ENCODE results near the gene IFIT1B. TPM values are rescaled to one million over a fixed set of nuclear protein-coding genes. Genes with fewer than 3 reads are reported as not detected.
A peak's percentile ranks its signal among the peaks of the same experiment; 100 is the strongest.

The IFIT1B gene
- total RNA-seq, 1 experiment from 2014 or later: not detected

GRCh38 chr10:89338713-89339112 lies 39.1 kb upstream of the IFIT1B start:
- Histone ChIP-seq H3K4me1 (peaks cover 4% of the 10 kb centered on the region), H3K36me3 (ENCODE audit: control insufficient read depth, insufficient read depth, low read length) (no peaks in the 10 kb centered on the region), H3K27me3 (replicated peaks; ENCODE audit: control insufficient read depth, insufficient read depth, low read length) (no peaks in the 10 kb centered on the region), H3K9me3 (no peaks in the 10 kb centered on the region), H3K4me3 (ENCODE audit: low read depth, low read length) (no peak overlapping the region)
- TF ChIP-seq CTCF (IDR thresholded peaks at IDR 0.05; ENCODE audit: insufficient read depth in 1 of 2, low read depth in 1 of 2, low read length in 1 of 2, severe bottlenecking in 1 of 2, unreplicated experiment in 1 of 2): no peak
- intact Hi-C loops (cut with micrococcal nuclease; ENCODE audit: unreplicated experiment): no loop called here
- no peak for DNase-seq
- no TSS peak for BruUV-seq (replicated peaks)
- Mint-ChIP-seq H3K9me3 (ENCODE audit: unreplicated experiment) (no peaks in the 10 kb centered on the region), H3K4me1 (ENCODE audit: low read depth, unreplicated experiment) (peaks cover 7% of the 10 kb centered on the region), H3K27ac (ENCODE audit: unreplicated experiment) (no peak overlapping the region), H3K27me3 (ENCODE audit: insufficient read depth, unreplicated experiment) (no peaks in the 10 kb centered on the region), H3K36me3 (ENCODE audit: insufficient read depth, unreplicated experiment) (no peaks in the 10 kb centered on the region), H3K4me3 (ENCODE audit: unreplicated experiment) (no peak overlapping the region)
- ChIA-PET CTCF (no interaction called here), POLR2A (no interaction called here)

- Mint-ChIP-seq H3K4me3 (ENCODE audit: unreplicated experiment) (no peak overlapping the region), H3K9me3 (ENCODE audit: unreplicated experiment) (no peaks in the 10 kb centered on the region), H3K27ac (ENCODE audit: unreplicated experiment) (peak overlapping the region; percentile 61), H3K36me3 (ENCODE audit: insufficient read depth, unreplicated experiment) (no peaks in the 10 kb centered on the region), H3K4me1 (ENCODE audit: low read depth, unreplicated experiment) (peaks cover 7% of the 10 kb centered on the region), H3K27me3 (ENCODE audit: insufficient read depth, unreplicated experiment) (no peaks in the 10 kb centered on the region)
- intact Hi-C loops (cut with micrococcal nuclease; ENCODE audit: unreplicated experiment): no loop called here
- BruUV-seq (replicated peaks): no TSS peak
- Histone ChIP-seq H3K9me3 (no peaks in the 10 kb centered on the region), H3K27me3 (replicated peaks; ENCODE audit: control insufficient read depth, insufficient read depth, low read length) (no peaks in the 10 kb centered on the region), H3K4me1 (no peaks in the 10 kb centered on the region), H3K4me3 (ENCODE audit: low read depth, low read length) (no peak overlapping the region), H3K36me3 (ENCODE audit: control insufficient read depth, insufficient read depth, low read length) (no peaks in the 10 kb centered on the region)
- ChIA-PET POLR2A (no interaction called here), CTCF (interaction anchor here (0.7 kb wide), 1 partner anchor 77 kb away, joined by 3 read pairs; no protein-coding TSS in a partner anchor)
- DNase-seq: no peak
- TF ChIP-seq CTCF (IDR thresholded peaks at IDR 0.05; ENCODE audit: insufficient read depth in 1 of 2, low read depth in 1 of 2, low read length in 1 of 2, severe bottlenecking in 1 of 2, unreplicated experiment in 1 of 2): no peak
Measured at GRCh38 chr10:89339875-89340274, 38.0 kb upstream of the IFIT1B start.

DNA sequence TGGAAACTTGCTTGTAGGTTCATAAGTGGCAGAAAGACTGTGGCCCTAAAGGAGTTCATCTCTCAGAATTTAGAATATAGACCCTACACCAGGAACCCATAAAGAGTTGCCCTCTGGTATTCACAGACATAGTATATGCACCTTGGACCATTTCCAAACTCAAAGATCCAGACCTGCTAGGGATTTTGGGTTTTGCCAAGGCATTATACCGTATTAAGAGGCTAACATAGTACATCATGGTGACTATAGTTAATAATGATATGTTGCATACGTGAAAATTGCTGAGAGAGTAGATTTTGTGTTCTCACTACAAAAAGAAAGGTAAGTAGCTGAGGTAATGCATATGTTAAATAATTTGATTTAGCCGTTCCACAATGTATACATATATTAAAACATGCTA lies 36.2 kb upstream of the IFIT1B start:
- BruUV-seq (replicated peaks): no TSS peak
- H3K27me3 ChIP-seq (replicated peaks; ENCODE audit: control insufficient read depth, insufficient read depth, low read length): no peaks in the 10 kb centered on the region
- H3K36me3 ChIP-seq (ENCODE audit: control insufficient read depth, insufficient read depth, low read length): no peaks in the 10 kb centered on the region
- Mint-ChIP-seq H3K36me3 (ENCODE audit: insufficient read depth, unreplicated experiment) (no peaks in the 10 kb centered on the region), H3K4me3 (ENCODE audit: unreplicated experiment) (no peak overlapping the region), H3K27ac (ENCODE audit: unreplicated experiment) (no peak overlapping the region), H3K4me1 (ENCODE audit: low read depth, unreplicated experiment) (peaks cover 19% of the 10 kb centered on the region), H3K27me3 (ENCODE audit: insufficient read depth, unreplicated experiment) (no peaks in the 10 kb centered on the region), H3K9me3 (ENCODE audit: unreplicated experiment) (no peaks in the 10 kb centered on the region)
- TF ChIP-seq CTCF (IDR thresholded peaks at IDR 0.05; ENCODE audit: insufficient read depth in 1 of 2, low read depth in 1 of 2, low read length in 1 of 2, severe bottlenecking in 1 of 2, unreplicated experiment in 1 of 2): no peak
- intact Hi-C loops (cut with micrococcal nuclease; ENCODE audit: unreplicated experiment): no loop called here
- no peaks in the 10 kb centered on the region for H3K9me3 ChIP-seq
- POLR2A ChIA-PET: no interaction called here
- DNase-seq: no peak
- peaks cover 8% of the 10 kb centered on the region for H3K4me1 ChIP-seq
- no peak overlapping the region for H3K4me3 ChIP-seq (ENCODE audit: low read depth, low read length)
- CTCF ChIA-PET: no interaction called here

Measured in Caco-2 (cell line).